HG02840 (cell line): Measurements from ENCODE around the gene MKNK1.

Experiments used
- ATAC-seq: cut with Tn5 transposase; IDR thresholded peaks from one replicate; pipeline ENCODE4 v1.9.1; 2021; ENCODE audit warnings: mild to moderate bottlenecking, moderate library complexity, moderate number of reproducible peaks; ENCODE audit not compliant: unreplicated experiment, low FRiP score

The MKNK1 gene

GRCh38 chr1:46526013-46526690, 77.9 kb downstream of the MKNK1 start:
- ATAC-seq, result no peak

DNA sequence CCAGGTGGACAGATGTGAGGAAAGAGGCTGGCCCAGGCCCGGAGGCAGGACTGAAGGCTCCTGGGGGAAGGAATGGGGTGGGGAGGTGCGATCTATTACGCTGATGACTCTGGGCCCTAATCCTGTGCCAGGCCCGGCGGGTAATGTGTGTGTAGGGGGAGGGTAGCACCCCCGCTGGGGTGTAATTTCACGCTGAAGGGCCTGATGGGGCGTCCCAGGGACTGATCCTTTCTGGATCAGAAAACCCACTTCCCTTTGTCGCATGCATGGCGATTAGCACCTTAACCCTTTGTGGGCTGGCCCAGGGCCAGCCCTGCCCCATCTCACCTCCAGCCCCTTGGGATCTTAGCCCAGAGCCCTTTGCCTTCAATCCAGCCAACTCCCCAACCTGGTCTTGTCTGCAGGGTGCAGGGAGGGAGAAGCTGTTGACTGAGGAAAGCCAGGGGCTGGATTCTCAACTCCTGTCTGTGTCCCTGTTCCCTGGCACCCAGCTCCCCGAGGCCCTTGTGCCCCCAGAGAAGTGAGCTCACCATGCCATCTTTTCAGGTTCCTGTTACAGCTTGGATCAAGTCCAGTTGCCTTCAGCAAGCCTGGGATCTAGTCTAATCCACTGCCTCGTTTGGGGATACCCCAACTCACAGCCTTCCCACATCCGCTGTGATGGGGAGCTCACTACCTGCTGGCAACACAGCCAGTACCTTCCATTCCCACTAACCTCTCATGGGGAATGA, 78.7 kb downstream of the MKNK1 start:
- ATAC-seq, result no peak

DNA sequence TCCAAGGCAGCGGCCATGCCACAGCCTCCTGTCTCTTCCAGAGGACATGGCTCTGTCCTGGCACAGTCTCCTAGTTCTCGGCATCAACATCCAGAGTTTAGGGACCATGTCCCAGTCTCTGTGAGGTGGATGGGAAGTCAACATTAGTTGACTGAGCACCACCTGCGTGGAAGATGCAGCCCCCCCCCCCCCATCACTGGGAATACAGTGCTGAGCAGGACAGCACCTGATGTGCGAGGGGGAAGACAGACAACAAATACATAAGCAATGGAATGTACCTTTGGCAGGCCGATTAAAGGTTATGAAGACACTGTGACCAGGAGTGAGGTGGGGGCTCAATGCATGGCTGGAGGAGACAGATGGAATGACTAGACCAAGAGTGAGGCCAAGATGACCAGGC, 79.2 kb downstream of the MKNK1 start:
- no peak for ATAC-seq

GRCh38 chr1:46523496-46524353, 80.3 kb downstream of the MKNK1 start:
- no peak for ATAC-seq

DNA sequence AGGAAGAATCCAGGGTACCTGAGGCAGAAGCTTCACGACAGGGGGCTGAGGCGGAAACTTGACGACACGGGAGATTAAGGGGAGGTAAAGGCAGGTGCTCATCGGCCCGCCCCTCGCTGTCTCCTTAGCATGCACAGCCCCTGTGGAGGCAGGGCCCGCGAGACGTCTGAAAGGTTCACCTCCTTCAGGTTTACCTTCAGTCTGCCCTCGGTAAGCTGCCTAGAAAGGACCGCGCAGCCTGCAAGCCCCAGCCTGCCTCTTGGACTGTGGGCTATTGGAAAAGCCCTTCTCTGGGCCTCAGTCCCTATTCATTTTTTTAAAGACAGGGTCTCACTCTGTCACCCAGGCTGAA, 81.1 kb downstream of the MKNK1 start:
- ATAC-seq, result no peak

DNA sequence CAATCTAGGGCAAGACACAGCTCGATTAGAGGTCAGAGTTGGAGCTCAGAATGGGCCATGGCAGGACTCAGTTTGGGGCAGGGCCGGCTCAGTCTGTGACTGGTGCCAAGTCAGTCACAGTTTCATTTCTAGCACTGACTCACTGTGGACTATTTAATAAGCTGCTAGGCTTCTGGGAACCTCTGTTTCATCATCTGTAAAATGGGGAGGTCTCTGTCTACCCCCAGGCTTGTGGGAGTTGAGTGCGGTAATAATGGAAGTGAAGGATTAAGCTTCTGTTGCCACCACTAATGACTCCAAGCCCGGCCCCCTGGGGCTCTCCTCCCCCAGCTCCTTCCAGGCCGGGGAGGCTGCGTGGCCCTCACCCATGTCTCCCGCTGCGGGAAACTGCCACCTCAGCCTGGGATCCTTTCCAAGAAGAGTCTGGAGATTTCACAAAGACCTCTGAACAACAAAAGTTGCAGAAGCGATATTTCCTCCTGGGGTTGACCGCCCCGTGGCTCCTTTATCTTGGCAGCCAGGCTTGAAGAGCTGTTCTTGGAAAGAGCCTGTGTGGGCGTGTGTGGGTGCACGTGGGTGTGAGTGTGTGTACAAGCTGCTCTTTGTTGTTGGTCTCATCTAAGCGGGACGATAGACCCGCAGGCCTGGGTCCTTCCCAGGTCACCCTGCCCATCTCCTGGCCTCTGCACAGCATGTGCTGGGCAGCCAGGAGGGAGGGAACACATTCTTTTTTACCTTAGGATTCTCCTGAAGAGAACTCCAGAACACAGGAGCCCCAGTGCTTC, 81.7 kb downstream of the MKNK1 start:
- ATAC-seq, result no peak

DNA sequence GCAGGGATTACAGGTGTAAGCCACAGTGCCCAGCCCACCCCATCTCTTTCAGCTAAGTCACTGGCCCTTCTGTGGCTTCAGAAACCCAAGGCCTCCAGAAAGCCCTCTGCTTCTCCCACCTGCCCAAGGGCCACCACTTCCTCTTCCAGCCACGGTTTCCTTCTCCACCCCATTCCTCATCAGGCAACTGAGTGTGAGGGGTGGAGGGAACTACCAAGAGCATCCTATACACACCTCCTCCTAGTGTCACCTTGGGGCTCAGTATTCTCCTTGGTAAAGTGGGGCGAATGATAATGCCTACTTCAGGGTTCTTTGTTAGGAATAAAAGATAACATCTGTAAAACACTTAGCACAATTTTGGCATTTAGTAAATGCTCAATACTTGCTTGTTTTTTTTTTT, 82.7 kb downstream of the MKNK1 start:
- ATAC-seq, result no peak

GRCh38 chr1:46520063-46520911, 83.8 kb downstream of the MKNK1 start:
- no peak for ATAC-seq

GRCh38 chr1:46519209-46519608, 84.9 kb downstream of the MKNK1 start:
- ATAC-seq, result no peak

DNA sequence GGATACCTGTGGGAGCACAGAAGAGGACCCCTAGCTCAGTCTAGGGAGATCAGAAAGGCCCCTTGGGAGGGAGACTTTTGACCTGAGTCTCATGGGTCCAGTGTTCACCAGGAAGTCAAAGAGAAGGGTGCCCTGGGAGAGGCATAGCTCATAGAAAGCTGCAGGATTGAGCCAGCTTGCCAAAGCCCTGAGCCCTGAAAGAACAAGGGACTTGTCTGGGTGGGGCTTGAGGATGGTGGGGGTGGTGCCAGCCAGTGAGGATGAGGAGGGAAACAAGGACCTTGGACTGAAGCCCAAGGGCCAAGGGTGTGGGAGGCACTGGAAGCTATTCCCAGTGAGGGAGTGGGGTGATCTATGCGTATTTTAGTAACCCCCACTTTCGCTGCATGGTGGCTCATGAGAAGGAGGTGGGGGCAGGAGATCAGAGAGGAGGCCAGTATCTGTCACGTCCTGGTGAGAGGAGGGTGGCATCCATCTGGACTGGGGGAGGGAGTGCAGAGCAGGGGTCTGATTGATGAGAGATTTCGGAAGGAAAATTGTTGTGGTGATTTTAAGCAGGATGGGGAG, 86.1 kb downstream of the MKNK1 start:
- no peak for ATAC-seq

DNA sequence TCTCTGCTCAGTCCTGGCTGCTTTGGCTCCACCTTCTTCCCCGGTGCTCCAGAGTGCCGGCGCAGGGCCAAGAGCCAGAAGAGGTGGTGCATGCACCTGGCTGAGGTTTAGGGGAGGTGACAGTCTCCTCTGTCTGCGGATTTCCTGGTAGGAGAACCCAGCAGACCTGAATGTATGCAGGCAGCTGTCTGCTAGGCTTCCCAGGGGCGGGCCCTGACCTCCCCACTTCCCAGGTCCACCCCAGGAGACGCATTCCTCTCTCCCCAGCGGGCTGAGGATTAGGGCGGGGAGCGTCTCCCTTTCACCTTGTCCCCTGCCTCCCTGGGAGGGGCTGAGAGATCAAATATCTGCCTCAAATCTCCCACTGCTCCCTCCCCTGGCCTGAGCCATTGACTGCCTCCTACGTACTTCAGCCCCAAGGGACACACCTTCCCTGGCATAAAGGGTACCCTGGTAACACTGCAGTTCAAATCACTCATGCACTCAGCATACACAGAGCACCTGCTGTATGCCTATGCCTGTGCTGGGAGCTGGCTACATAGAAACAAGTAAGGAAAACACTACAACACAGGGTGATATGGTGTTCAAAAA, 87.0 kb downstream of the MKNK1 start:
- ATAC-seq, result no peak

DNA sequence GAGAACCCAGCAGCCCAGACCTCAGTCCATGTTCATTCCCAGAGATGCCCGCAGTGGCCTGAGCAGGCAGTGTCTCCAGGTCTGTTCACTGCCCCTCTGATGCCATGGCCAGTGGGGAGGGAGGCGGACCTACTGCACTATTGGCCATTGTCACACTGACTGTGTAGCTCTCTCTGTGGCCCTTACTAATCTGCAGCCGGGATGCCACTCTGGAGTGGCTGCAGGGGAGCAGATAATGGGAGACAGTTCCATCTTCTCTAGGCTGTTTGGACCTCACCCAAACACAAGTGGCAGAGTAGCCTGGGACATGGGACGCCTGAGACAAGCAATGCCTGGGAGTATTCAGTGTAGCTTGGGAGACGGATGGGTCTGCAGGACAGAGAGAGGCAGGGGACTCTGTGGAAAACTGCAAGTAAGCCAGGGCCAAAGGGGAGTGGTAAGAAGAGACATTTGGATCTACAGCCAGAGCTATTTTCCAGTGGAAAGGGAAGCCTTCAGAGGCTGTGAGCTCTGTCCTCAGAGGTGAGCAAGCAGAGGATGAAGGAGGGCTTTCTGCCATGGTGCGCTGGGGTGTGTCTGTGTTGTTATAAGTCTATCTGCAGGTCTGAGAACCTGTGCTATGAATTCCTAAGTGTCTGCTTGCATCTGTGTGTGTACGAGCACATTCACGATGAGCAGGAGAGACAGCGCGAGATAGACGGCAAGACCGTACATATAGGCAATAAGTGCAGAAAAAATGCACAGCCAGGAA, 87.7 kb downstream of the MKNK1 start:
- ATAC-seq, result no peak

DNA sequence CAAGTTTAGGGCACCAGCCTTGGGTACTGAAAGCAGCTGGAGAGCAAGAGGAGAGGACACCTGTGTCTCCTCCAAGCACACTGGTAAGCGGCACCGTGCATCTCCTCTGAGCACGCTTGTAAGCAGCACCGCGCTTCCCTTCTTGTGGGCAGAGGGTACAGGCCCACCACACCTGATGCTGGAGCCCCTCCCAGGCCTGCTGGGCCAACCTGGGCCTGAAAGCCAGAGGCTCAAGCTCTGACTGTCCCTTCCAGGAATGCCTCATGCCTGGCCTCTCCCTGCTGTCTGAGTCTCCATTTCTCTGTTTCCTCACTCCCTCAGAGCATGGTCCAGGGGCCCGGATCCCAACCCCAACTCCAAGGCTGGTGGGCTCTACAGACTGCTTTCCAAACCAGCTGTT, 88.5 kb downstream of the MKNK1 start:
- ATAC-seq, result no peak

GRCh38 chr1:46513536-46513935, 90.5 kb downstream of the MKNK1 start:
- no peak for ATAC-seq

GRCh38 chr1:46512792-46513190, 91.3 kb downstream of the MKNK1 start:
- ATAC-seq, result no peak

DNA sequence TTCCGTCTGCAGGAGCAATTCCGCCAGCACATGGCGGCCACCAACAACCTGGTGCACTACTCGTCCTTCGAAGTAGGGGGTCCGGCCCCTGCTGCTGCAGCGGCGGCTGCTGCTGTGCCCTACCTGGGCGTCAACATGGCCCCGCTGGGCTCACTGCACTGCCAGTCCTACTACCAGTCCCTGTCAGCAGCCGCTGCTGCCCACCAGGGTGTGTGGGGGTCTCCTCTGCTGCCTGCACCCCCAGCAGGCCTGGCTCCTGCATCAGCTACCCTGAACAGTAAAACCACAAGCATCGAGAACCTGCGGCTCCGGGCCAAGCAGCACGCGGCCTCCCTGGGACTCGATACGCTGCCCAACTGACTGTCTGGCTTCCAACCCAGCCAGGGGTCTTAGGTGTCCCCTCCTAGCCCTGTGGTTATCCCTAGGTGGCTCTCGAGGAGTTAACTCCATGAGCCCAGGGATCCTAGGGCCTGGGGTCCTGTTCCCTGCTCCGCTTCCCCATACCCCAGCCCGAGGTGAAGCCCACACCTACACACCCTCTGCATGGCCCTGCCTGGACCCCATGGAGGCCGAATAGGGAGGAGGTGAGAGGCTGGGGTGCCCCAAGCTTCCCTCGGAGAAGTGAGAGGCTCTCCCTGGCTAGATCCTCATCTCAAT, 91.8 kb downstream of the MKNK1 start:
- no peak for ATAC-seq

DNA sequence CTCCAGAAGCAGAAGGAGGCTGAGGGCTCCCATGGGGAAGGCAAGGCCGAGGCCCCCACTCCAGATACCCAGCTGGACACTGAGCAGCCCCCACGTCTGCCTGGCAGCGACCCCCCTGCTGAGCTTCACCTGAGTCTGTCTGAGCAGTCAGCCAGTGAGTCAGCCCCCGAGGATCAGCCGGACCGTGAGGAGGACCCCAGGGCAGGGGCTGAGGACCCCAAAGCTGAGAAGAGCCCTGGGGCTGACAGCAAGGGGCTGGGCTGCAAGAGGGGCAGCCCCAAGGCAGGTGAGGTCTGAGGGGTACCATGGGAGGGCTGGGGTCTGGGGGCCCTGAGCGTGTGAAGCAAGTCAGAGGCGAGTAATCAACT, 93.1 kb downstream of the MKNK1 start:
- no peak for ATAC-seq
